Fibroblast of lung (primary cell): ENCODE data around the gene DDN. TPM values are rescaled to one million over a fixed set of nuclear protein-coding genes. Genes with fewer than 3 reads are reported as not detected.

ENCODE experiments used
- DNase-seq, 2 donors: peaks; one replicate each; pipeline versions ENCODE4 v3.0.0 to v3.0.0-alpha.2; 2010; ENCODE audit warnings: low read depth in 2 of 2
- H2AFZ ChIP-seq: 2 replicates; pipeline ENCODE4 v1.5.1; 2012; ENCODE audit warnings: low read length, control low read depth, inconsistent platforms
- H3K27ac ChIP-seq: 2 replicates; pipeline ENCODE4 v1.5.1; 2011; ENCODE audit warnings: low read length, control low read depth; ENCODE audit not compliant: insufficient read depth
- H3K27me3 ChIP-seq: 2 replicates; pipeline ENCODE4 v1.5.1; 2011; ENCODE audit warnings: mild to moderate bottlenecking, low read length; ENCODE audit not compliant: control insufficient read depth, insufficient read depth
- H3K36me3 ChIP-seq: 2 replicates; pipeline ENCODE4 v1.5.1; 2011; ENCODE audit warnings: low read length; ENCODE audit not compliant: control insufficient read depth, insufficient read depth
- H3K4me1 ChIP-seq: 2 replicates; pipeline ENCODE4 v1.5.1; 2011; ENCODE audit warnings: low read length; ENCODE audit not compliant: control insufficient read depth, insufficient read depth; ENCODE audit errors: extremely low read depth
- H3K4me2 ChIP-seq: 2 replicates; pipeline ENCODE4 v1.5.1; 2011; ENCODE audit warnings: low read length, control low read depth; ENCODE audit not compliant: insufficient read depth; ENCODE audit errors: extremely low read depth
- H3K4me3 ChIP-seq, 4 experiments: fragments of 200-600 bp in 1 of 4; sonication (generic) in 1 of 4; replicated peaks in 1 of 4; 2 replicates each; pipeline ENCODE4 v1.5.1; 2011 to 2016; ENCODE audit warnings: low read length in 4 of 4, low read depth in 3 of 4, mild to moderate bottlenecking in 3 of 4, control low read depth in 2 of 4, inconsistent platforms in 1 of 4, mixed read lengths in 1 of 4; ENCODE audit not compliant: insufficient read depth in 1 of 4; ENCODE audit errors: control extremely low read depth in 1 of 4
- H3K79me2 ChIP-seq: 2 replicates; pipeline ENCODE4 v1.5.1; 2012; ENCODE audit warnings: mild to moderate bottlenecking, low read length, inconsistent platforms; ENCODE audit not compliant: control insufficient read depth, insufficient read depth
- H3K9ac ChIP-seq: 2 replicates; pipeline ENCODE4 v1.5.1; 2011; ENCODE audit warnings: mild to moderate bottlenecking, low read length, control low read depth; ENCODE audit not compliant: insufficient read depth
- H3K9me3 ChIP-seq: 2 replicates; pipeline ENCODE4 v1.5.1; 2012; ENCODE audit warnings: low read depth, low read length; ENCODE audit not compliant: control insufficient read depth, insufficient read depth
- H4K20me1 ChIP-seq: 2 replicates; pipeline ENCODE4 v1.5.1; 2011; ENCODE audit warnings: low read length; ENCODE audit not compliant: control insufficient read depth, insufficient read depth; ENCODE audit errors: extremely low read depth
- CTCF ChIP-seq, 2 donors: IDR thresholded peaks in 1 of 2; conservative IDR thresholded peaks in 1 of 2; 1 replicate in 1 of 2; 2 replicates in 1 of 2; pipeline ENCODE4 v1.5.1; 2011 to 2012; ENCODE audit warnings: low read length in 2 of 2, control low read depth in 1 of 2, inconsistent platforms in 1 of 2, low read depth in 1 of 2, mild to moderate bottlenecking in 1 of 2
- EZH2 ChIP-seq: IDR thresholded peaks from 2 replicates; pipeline ENCODE4 v1.5.1; 2012; ENCODE audit warnings: low read length, control low read depth, mild to moderate bottlenecking; ENCODE audit errors: missing control alignments
- polyA plus RNA-seq, 2 donors: library from polyadenylated mRNA; depleted of rRNA in 1 of 2; stranded (reverse) in 1 of 2; unstranded in 1 of 2; fragments of >200 nt; gene quantifications; 2 replicates each; pipeline ENCODE4 v1.2.1, GENCODE V29; 2011 to 2012; ENCODE audit warnings: missing spikeins in 1 of 2
- total RNA-seq: library from RNA; depleted of rRNA; stranded (reverse); fragments of >200 nt; gene quantifications from 2 replicates; pipeline ENCODE4 v1.2.1, GENCODE V29; 2014

The DDN gene
- total and polyA plus RNA-seq, 2 donors (not counting 1 experiment from before 2014, with no cell fraction given), result under 0.01 to 0.09 TPM

GRCh38 chr12:48979602-48980388 lies 19.4 kb downstream of the DDN start:
- TF ChIP-seq EZH2 (peak; percentile 35), CTCF (conservative IDR thresholded peaks at IDR 0.05 in 1 of 2, IDR thresholded peaks at IDR 0.05 in 1 of 2; ENCODE audit: low read depth in 1 of 2, low read length in 2 of 2) (no peak)
- H2AFZ ChIP-seq, result no peak overlapping the region
- DNase-seq, result no peak
- peaks cover 2% of the 10 kb centered on the region for H3K4me1 ChIP-seq
- H4K20me1 ChIP-seq, result no peaks in the 10 kb centered on the region
- H3K9ac ChIP-seq, result no peak overlapping the region
- H3K36me3 ChIP-seq, result no peaks in the 10 kb centered on the region
- peak overlapping the region in 1 of 4 experiments; percentile 22 for H3K4me3 ChIP-seq
- no peaks in the 10 kb centered on the region for H3K9me3 ChIP-seq
- peaks cover 80% of the 10 kb centered on the region for H3K27me3 ChIP-seq
- no peak overlapping the region for H3K27ac ChIP-seq
- no peaks in the 10 kb centered on the region for H3K79me2 ChIP-seq
- H3K4me2 ChIP-seq, result no peak overlapping the region

GRCh38 chr12:48978741-48979601 lies 20.2 kb downstream of the DDN start:
- TF ChIP-seq EZH2 (peak; percentile 92), CTCF (conservative IDR thresholded peaks at IDR 0.05 in 1 of 2, IDR thresholded peaks at IDR 0.05 in 1 of 2; ENCODE audit: low read depth in 1 of 2, low read length in 2 of 2) (no peak)
- Histone ChIP-seq H4K20me1 (no peaks in the 10 kb centered on the region), H3K27me3 (peaks cover 74% of the 10 kb centered on the region), H3K79me2 (no peaks in the 10 kb centered on the region), H3K9ac (no peak overlapping the region), H3K4me1 (peaks cover 2% of the 10 kb centered on the region), H2AFZ (no peak overlapping the region), H3K27ac (no peak overlapping the region), H3K9me3 (no peaks in the 10 kb centered on the region), H3K36me3 (no peaks in the 10 kb centered on the region), H3K4me3 (peak overlapping the region in 1 of 4 experiments; percentile 4), H3K4me2 (no peak overlapping the region)
- no peak for DNase-seq

GRCh38 chr12:48978291-48978740 lies 20.9 kb downstream of the DDN start, which contains the start of gene WNT1:
Gene WNT1, plus strand, starts transcription at chr12:48978322. Its CDS starts 329 bp downstream, at chr12:48978651.
- Histone ChIP-seq H3K27me3 (peaks cover 70% of the 10 kb centered on the region), H3K27ac (no peak within 1 kb of the TSS), H3K4me1 (peaks cover 2% of the 10 kb centered on the region), H3K36me3 (no peaks in the 10 kb centered on the region), H4K20me1 (no peaks in the 10 kb centered on the region), H3K9me3 (no peaks in the 10 kb centered on the region), H3K4me2 (no peak within 1 kb of the TSS), H3K79me2 (no peaks in the 10 kb centered on the region), H3K9ac (no peak within 1 kb of the TSS), H3K4me3 (peak within 1 kb of the TSS in 1 of 4 experiments; percentile 4), H2AFZ (no peak within 1 kb of the TSS)
- TF ChIP-seq EZH2 (peak; percentile 100), CTCF (conservative IDR thresholded peaks at IDR 0.05 in 1 of 2, IDR thresholded peaks at IDR 0.05 in 1 of 2; ENCODE audit: low read depth in 1 of 2, low read length in 2 of 2) (no peak)
- DNase-seq, result no peak
